GM19099 (cell line): ENCODE measurements around the gene TPSAB1.
"Not testable (repeated sequence)": the region's sequence is repeated elsewhere in the genome, so short reads cannot be mapped to it uniquely, and the experiment has no call there.

Source experiments
- POLR2A ChIP-seq: IDR thresholded peaks from 3 replicates; pipeline ENCODE4 v1.6.1; 2011; ENCODE audit warnings: low read depth; ENCODE audit not compliant: insufficient read length; ENCODE audit errors: extremely low read depth

The TPSAB1 gene

DNA sequence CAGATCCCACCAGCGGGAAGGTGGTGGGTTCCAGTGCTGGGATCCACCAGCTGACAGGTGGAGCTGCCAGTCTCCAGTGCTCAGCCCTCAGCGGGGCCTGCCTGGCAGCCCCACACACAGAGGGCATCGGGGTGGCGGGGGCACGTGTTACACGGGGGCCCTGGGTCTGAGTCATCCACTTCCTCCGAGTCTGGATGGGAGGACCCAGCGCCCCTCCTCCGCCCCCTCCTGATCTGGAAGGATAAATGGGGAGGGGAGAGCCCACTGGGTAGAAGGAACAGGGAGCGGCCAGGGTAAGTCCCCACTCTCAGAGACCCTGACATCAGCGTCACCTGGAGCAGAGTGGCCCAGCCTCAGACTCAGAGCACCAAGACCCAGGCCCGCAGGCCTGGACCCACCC is at the start of gene TPSAB1:
Gene TPSAB1 (plus strand): TSS at position 270 of the 400 bp plus-strand sequence. CDS start 234 bp downstream, outside the sequence.
- not testable (repeated sequence) for TF ChIP-seq POLR2A

DNA sequence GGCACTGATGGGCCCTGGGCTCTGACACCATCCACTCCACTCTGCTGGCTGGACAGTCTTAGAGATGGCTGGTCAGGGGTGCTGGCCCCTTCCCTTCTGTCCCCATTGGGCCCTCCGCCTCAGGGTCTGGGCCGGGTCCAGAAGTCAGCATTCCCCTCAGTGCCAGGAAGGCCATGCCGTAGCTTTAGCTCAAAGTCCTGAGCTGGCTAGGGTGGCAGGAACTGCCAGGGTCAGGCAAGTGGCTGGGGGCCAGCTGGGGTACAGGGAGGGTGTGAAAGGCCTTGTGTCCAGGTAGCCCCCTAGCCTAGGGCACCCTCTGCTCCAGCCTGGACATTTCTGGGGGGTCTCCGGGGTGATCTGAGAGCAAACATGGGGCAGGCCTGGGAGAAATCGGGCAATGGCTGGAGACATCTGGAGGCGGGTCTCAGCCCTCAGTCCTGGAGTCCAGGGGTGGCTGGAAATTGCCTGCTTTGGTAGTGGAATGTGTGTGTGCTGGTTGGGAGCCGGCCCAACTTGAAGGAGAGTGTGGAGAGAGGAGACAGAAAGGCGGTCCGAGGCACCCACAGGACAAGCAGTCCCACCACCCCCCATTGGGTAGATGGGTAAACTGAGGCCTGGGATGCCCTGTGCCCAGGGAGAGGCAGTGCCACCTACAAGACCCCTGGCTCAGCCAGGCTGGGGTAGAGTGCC is 48.0 kb upstream of the TPSAB1 start:
- no peak for TF ChIP-seq POLR2A

DNA sequence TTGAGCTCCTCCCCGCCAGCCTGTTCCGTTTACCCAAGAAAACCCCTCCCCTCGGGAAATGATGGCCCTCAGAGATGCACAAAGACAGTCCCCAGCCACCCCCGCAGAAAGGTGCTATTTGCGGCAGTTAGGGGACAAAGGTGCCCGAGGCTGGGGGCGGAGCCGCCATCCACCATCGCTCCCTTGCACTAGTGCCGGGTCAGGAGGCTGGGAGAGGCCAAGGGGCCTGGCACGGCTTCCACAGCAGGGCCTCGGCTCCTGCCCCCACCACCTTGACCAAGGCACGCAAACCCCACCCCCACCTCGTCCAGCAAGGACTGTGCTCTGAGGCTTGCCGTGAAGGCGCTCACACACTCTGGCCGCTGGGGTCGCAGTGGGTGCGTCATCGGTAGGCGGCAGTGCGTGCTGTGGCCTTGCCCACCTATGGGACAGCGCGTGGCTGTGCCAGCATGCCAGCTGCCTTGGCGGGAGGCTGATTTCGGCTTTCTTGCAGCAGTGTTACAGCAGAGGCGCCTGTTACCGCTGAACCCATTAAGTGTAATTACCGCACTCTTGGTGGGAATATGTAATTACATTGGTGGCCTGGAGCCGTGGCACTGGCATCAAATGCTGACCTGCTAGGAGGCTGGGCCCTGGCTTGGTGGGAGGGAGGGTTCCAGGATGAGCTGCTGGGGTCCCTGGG is 47.2 kb upstream of the TPSAB1 start:
- no peak for TF ChIP-seq POLR2A

DNA sequence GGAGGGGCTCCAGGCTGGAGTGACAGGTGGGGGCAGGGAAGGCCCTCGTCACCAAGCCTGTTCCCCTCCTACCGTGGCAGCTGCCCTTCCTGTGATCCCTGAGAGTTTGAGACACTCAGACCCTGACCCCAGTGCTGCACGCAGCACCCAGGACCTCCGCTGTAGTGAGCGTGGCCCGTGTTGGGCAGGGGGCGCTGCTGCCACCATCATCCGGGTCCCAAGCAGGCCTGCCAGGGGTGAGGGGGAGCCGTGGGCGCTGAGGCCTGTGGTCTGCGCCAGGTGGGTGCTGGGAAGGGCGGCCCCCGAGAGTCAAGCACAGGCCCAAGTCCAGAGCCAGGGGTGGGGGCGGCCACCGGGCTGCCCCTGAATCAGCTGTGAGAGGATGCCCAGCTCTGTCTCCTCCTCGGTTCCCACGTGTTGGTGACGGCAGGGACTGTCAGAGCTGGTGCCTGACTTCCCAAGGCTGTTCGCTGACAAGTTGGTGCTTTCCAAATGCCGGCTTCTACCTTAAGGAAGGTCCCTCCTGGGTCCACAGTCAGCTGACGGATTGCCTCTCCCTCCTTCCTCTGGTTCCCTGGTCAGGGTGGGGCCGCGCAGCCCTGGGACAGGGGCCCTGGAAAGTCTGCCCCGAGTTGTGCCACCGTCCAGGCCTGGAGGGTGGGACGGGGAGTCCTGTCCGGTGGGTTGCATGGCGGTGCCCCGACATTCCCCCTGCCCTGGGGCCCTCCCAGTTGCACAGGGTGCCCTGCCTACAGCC is 46.5 kb upstream of the TPSAB1 start:
- no peak for TF ChIP-seq POLR2A

DNA sequence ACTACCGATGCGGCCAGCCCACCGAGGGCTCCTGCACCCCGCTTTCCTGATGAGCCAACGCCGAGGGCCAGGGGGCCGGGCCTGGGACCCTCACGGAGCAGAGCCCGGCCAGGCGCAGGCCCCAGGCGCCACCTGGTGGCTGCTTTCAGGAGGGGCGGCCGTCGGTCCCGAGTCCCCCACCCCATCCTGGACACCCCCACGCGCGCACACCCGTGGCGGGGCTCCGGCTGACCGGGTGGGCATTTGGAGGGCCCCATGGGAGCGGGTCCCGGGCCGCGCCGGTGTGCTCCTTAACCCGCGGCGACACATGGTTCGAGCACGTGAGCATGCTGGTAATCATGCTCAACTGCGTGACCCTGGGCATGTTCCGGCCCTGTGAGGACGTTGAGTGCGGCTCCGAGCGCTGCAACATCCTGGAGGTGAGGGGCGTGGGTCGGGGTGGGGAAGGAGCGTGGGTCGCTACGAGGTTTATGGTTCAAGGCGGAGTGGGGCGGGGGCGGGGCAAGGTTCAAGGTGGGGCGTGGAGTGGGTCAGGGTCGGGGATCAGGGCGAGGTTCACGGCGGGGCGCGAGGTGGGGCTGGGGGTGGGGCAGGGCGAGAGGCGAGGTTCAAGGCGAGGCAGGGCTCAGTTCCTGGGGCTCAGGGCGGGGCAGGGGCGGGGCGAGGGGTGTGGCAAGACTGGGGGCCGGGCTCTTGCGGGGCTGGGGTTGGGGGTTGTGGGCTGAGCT is 45.7 kb upstream of the TPSAB1 start:
- no peak for TF ChIP-seq POLR2A

DNA sequence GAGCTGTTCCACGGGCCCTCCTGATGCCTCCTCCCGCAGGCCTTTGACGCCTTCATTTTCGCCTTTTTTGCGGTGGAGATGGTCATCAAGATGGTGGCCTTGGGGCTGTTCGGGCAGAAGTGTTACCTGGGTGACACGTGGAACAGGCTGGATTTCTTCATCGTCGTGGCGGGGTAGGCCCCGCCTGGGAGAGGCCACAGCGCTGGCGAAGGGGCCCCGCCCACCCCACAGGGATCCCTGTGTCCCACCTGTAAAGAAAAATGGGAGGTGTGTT is 45.2 kb upstream of the TPSAB1 start:
- no peak for TF ChIP-seq POLR2A

DNA sequence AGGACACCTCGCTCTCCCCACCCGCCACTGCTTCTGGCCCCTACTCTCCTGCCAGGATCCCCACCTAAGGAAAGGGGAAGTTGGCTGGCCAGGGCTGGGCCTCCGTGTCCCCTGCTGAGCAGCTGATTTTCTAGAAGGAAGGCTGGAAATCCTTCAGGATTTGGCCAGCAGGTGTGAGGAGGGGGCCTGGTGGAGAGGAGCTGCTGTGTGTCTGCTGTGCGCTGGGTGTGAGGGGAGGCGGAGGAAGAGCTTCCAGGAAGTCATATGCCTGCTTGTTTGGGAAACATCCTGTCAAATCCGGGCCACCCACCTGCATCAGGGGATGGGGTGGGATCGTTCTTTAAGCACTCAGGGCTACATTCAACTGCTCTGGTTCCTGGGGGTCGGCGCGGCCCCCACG is 44.0 kb upstream of the TPSAB1 start:
- no peak for TF ChIP-seq POLR2A

DNA sequence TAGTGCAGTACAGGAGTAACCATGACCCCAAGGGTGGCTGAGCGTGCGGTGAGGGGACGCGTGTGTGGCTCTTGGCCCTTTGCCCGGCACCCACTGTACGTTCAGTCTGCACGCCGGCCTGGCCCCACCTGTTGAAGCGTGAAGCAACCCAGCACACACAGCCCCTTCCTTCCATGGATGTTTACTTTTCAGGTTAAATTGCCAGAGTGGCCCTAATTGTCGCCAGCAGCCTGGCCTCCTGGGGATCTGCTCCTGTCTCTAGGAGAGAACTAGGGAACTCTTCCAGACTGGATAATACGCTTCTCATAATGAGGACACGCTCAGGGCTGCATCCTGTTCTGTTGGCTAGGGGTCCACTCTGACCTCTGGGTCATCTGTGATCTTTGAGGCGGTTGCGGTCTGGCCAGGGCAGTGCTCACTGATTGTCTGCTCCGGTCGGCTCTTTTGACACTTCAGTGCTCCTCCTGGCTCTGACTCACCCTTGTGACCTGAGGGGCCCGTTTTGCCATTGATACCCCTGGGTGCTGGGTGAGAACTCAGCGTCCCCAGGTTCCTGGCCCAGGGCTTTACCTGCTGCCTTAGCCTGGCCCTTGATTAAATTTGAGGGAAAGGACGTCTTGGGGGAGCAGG is 43.2 kb upstream of the TPSAB1 start:
- no peak for TF ChIP-seq POLR2A

DNA sequence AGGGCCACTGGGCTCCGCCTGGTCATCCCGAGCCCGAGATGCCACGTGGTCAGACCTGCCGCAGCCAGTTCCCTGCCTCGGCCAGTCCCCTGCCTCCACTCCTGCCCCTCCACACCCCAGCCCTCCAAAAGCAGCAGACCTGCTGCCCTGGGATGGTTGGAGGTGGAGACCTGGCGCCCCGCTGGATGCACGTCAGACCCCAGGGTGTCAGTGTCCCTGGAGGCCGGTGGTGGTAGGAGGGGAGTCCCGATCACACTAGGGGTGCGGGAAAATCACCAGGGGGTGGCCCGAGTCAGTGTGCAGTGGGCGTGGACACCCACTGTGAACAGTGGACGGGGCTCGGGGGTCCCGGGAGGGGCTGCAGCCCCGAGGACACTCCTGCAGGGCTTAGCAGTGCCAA is 42.3 kb upstream of the TPSAB1 start:
- no peak for TF ChIP-seq POLR2A

DNA sequence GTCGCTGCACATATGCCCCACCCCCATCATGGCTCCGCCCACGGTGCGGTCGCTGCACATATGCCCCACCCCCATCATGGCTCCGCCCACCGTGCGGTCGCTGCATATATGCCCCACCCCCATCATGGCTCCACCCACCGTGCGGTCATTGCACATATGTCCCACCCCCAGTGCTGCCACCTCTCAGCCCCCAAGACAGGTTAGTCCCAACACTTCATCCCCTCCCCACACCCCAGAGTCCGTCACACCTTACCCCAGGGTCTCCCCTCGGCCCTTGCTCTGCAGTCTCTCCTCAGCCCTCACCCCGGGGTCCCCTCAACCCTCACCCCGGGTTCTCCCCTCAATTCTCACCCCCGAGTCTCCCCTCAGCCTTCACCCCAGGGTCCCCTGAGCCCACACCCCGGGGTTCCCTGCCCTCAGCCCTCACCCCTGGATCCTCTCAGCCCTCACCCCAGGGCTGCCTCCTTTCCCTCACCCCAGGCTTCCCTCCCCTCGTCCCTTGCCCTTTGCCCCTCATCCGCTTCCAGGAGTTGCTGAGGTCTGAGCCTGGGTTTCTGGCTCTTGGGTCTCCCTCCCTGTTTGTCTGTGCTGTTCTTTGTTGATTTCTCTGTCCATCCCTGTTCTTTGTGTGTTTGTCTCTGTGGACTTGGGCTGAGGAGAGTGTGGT is 41.0 kb upstream of the TPSAB1 start:
- TF ChIP-seq POLR2A: no peak

DNA sequence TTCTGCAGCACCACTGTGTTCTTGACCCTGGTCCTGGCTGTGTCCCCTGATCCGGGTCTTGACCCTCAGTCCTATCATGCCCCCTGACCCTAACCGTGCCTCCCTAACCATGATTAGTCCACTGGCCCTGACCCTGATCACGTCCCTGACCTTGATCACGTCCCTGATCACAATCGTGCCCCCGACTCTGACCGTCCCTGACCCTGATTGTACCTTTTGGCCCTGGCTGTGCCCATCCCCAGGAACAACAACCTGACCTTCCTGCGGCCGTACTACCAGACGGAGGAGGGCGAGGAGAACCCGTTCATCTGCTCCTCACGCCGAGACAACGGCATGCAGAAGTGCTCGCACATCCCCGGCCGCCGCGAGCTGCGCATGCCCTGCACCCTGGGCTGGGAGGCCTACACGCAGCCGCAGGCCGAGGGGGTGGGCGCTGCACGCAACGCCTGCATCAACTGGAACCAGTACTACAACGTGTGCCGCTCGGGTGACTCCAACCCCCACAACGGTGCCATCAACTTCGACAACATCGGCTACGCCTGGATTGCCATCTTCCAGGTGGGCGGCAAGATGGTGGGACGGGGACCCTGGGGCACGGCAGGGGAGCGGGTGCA is 40.4 kb upstream of the TPSAB1 start:
- no peak for TF ChIP-seq POLR2A

DNA sequence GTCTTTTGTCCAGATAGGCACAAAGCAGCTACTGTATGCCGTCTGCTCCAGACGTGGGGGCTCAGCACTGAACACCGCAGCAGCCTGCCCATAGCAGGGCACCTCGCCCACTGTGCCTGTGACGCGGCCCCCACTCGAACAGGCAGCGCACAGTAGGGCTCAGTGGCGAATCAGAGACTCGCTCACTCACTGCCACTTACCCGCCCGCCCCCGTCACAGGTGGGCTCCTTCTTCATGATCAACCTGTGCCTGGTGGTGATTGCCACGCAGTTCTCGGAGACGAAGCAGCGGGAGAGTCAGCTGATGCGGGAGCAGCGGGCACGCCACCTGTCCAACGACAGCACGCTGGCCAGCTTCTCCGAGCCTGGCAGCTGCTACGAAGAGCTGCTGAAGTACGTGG is 39.1 kb upstream of the TPSAB1 start:
- no peak for TF ChIP-seq POLR2A

DNA sequence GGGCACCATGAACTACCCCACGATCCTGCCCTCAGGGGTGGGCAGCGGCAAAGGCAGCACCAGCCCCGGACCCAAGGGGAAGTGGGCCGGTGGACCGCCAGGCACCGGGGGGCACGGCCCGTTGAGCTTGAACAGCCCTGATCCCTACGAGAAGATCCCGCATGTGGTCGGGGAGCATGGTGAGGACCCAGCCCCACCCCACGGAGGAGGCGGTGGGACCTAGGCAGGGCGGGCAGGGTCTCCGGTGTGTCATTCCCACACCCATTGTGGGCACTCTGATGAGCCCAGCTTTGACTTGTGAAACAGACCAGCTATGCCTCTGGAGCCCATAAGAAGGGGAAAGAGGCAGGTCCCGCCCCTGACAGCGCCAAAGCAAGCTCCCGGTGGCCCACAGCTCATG is 38.2 kb upstream of the TPSAB1 start:
- no peak for TF ChIP-seq POLR2A

DNA sequence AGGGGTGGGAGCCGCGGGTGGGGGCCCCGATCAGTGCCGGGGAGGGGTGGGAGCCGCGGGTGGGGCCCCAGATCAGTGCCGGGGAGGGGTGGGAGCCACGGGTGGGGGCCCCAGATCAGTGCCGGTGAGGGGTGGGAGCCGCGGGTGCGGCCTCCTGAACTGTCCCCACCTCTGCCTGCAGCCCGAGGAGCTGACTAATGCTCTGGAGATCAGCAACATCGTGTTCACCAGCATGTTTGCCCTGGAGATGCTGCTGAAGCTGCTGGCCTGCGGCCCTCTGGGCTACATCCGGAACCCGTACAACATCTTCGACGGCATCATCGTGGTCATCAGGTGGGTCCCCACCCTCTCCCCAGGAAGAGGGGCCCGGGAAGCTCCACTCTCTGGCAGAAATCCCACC is 35.6 kb upstream of the TPSAB1 start:
- TF ChIP-seq POLR2A: no peak

DNA sequence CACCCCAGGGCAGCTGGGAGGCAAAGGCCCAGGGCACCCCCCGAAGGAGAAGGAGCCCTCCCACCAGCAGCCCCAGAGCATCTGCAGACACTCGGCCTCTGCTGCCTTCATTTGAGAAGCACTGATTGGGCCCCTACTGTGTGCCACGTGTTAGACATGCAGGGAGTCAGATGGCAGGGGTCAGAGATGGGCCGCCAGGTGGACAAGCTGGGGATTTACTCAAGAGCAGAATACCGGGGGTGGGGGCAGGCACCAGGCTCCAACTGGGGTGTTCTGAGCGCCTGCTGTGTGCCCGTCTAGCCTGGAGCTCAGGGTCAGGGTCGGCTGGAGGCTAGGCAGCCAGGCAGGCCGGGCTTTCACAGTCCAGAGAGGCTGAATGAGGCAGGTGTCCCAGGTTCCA is 34.2 kb upstream of the TPSAB1 start:
- no peak for TF ChIP-seq POLR2A

DNA sequence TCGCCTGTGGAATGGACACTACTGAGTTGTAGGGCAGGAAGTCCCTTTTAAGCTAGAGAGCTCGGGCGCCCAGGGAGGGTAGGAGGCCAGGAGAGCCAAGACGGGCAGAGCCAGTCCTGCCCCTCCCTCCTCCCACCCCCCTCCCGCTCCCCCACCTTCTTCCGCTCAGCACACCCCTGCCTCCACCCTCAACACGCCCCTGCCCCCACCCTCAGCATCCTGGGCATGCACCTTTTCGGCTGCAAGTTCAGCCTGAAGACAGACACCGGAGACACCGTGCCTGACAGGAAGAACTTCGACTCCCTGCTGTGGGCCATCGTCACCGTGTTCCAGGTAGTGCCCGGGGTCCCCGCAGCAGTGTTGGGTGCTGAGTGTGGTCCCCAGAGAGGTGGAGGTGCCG is 33.7 kb upstream of the TPSAB1 start:
- TF ChIP-seq POLR2A: no peak
